HL-60/S4 (cell line): Measurements from ENCODE around the gene CLIC3.

Experiments
- in situ Hi-C: fragments of 300-500 bp; cut with MboI; formaldehyde crosslinking; loops from 2 replicates; pipeline ENCODE4 v1.14.3; 2022; ENCODE audit warnings: low sequenced_read_pairs

The CLIC3 gene

DNA sequence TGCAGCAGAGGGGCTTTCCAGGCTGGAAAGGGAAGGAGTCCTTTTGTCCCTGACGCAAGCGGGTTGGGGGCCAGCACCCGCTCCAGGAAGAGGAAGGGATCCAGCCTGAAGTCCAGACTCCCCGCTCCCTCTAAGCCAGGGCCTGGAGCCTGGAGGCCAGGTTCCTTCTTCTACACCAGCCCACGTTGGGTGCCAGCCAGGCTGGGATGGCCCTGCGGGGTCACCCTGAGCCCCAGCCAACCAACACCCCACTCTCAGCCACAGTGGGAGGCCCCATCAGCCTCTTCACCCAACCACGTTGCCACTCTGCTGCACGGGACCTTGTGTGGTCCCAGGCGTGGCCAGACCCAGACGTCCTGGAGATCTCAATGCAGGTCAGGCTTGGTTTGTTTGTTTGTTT, 36.5 kb upstream of the CLIC3 start:
- in situ Hi-C loops, result loop anchor here (25.0 kb wide), 1 partner anchor 246 kb away; the partner anchor contains the start of genes CCDC183 and TMEM141

- in situ Hi-C loops, result loop anchor here (25.0 kb wide), 1 partner anchor 245 kb away; the partner anchor contains the start of genes CCDC183 and TMEM141
Measured at GRCh38 chr9:137031904-137032640, 35.7 kb upstream of the CLIC3 start, which contains the start of gene FUT7. TSS of gene FUT7 (minus strand) at chr9:137032088. CDS start at chr9:137031991, 97 bp downstream.

DNA sequence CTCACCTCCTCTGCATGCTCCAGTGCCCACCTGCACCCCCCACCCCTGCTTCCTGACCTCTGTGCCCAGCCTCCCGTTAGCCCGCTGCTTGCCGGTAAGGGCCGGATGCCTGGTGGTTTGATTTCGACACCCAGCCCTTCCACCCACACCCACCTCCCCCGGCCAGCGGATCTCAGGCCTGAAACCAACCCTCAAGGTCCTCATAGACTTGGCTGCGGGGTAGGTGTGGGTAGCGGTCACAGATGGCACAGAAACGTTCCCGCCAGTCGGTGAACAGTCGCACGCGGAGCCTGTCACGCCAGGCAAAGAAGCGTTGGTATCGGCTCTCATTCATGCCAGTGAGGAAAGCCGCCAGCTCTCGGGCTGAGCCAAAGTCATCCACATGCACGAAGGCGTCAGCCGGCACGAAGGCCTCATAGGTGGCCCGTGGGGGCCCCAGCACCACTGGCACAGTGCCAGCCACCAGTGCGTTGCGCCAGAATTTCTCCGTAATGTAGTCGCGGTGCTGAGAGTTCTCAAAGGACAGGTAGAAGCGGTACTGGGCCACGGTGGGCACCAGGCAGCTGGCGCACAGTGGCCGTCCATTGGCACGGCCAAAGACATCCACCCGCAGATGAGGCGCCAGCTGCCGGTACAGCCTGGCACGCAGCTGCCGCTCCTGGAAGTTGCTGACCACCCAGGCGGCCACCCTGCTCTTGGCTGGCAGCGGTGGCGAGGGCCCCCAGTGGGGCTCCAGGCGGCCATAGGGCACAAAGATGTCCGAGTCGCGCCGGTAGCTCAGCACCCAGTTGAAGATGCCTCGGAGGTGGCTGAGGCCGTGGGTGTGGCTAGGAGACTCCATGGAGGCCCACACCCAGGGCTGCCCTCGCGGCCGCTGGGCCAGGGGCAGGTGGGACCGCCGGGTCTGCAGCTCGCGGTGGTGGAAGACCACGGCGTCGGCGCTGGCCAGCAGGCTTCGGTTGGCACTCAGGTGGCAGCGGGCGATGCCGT, 34.5 kb upstream of the CLIC3 start:
- in situ Hi-C loops, result loop anchor here (25.0 kb wide), 1 partner anchor 244 kb away; the partner anchor contains the start of genes CCDC183 and TMEM141

DNA sequence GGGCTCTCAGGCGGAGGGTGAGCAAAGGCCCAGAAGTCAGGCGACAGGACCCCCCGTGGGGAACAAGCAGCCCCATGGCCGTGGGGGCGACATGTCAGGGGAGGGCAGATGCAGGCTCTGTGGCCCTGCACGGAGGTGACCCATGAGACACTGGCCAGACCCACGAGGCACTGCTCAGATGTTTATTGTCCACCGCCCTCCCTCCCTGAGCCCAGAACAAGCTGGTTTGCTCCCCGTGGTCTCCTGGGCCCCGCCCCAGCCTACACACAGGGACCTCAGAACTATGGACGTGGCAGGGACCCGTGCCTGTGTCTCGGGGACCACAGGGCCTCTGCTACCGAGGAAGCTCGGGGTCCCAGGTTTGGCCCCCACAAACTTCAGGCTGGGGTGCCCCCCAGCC, 33.6 kb upstream of the CLIC3 start:
- in situ Hi-C loops, result loop anchor here (25.0 kb wide), 1 partner anchor 243 kb away; the partner anchor contains the start of genes CCDC183 and TMEM141

DNA sequence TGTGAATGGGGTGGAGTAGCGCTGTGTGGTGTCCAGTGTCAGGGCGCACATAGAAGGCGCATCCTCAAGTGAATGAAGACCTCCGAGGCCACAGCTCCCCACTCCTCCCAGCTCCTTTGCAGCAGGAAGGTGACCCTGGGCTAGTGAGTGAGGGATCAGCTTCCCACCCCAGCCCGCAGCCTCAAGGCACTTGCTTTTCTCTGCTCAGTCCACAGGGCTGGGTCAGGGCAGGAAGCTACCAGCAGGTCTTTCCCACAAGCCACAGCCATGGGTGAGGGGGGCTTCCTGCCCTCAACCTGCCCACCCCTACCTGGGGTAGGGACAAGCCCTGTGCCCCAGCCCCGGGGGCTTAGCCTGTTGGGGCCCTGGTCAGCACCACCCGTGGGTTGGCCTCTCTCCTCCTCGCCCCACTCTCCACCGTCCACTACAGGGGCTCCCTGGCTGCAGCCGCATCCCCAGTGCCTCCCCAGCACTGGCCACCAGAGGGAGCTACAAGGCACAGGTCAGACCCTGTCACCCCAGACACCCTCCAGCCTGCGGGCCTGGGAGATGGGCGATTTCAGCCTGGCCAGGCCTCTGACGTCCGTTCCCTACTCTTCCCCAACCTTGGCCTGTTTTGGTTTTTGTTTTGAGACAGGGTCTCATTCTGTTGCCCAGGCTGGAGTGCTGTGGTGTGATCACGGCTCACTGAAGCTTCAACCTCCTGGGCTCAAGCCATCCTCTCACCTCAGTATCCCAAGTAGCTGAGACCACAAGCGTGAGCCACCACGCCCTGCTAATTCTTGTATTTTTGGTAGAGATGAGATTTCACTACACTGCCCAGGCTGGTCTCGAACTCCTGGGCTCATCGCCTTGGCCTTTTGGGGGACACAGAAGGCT, 32.9 kb upstream of the CLIC3 start:
- in situ Hi-C loops, result loop anchor here (25.0 kb wide), 1 partner anchor 242 kb away; the partner anchor contains the start of genes CCDC183 and TMEM141

GRCh38 chr9:137028263-137029057, 32.1 kb upstream of the CLIC3 start:
- in situ Hi-C loops, result loop anchor here (25.0 kb wide), 1 partner anchor 241 kb away; the partner anchor contains the start of genes CCDC183 and TMEM141

GRCh38 chr9:137027369-137028262, 31.2 kb upstream of the CLIC3 start, which contains the start of gene ABCA2:
TSS of gene ABCA2 (minus strand) at chr9:137028237. CDS start at chr9:137028140, 97 bp downstream.
- in situ Hi-C loops, result loop anchor here (25.0 kb wide), 1 partner anchor 240 kb away; the partner anchor contains the start of genes CCDC183 and TMEM141

DNA sequence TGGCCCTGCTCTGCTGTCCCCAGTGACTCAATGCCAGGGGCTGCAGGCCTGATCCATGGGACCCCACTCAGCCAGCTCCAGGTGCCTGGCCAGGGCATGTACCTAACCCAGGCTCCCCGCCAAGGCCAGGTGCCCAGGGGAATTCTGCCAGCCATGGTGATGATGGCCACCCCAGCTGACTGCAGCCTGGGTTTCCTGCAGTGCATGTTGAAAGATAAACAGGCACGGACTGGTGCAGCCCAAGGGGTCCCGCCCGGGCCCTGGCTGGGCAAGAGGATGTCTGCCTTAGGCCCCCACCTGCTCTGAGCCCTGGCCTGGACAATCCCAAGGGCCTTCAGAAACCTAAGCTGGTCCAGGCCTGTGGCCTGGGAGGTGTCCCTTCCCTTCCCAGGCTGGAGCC, 30.5 kb upstream of the CLIC3 start:
- in situ Hi-C loops, result loop anchor here (25.0 kb wide), 1 partner anchor 240 kb away; the partner anchor contains the start of genes CCDC183 and TMEM141

- in situ Hi-C loops, result loop anchor here (25.0 kb wide), 1 partner anchor 239 kb away; the partner anchor contains the start of genes CCDC183 and TMEM141
Measured at GRCh38 chr9:137026384-137026783, 30.0 kb upstream of the CLIC3 start.

- in situ Hi-C loops, result loop anchor here (25.0 kb wide), 1 partner anchor 238 kb away; the partner anchor contains the start of genes CCDC183 and TMEM141
Measured at GRCh38 chr9:137025517-137025966, 29.2 kb upstream of the CLIC3 start.

- in situ Hi-C loops, result no loop called here
Measured at GRCh38 chr9:137023583-137023991, 27.2 kb upstream of the CLIC3 start.

DNA sequence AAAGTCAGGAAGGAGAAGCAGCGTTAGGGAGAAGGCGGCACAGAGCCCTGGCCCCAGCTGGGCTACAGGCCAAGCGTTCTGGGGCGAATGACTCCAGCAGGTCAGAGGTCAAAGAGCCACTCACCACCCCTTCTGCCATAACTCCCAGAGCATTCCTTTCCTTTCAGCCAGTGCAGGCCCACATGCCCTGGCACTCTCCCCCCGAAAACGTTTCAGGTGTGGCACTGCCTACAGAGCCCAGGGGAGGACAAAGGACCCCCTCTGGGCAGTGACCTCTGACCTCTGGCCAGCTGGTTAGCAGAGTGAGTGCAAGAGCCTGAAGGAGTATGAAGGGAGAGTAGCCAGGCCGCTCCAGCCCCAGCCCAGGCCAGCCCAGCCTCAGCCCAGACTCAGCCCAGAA, 26.8 kb upstream of the CLIC3 start:
- in situ Hi-C loops, result no loop called here

DNA sequence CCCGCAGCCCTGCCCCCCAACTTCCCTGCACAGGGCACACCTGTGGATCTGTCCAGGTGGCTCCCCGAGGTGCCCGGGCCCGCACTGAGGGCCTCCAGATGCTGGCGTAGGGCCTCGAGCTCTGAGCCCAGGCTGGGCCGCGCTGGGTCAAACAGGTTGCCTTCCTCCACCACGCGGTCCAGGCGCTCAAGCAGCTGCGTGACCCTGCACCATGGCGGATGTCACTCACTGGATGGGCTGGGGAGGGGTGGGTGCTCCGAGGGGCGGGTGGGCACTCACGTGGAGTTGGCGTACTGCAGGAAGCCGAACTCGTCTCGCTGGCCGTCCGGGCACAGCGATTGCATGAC, 26.3 kb upstream of the CLIC3 start:
- in situ Hi-C loops, result no loop called here

GRCh38 chr9:137021979-137022661, 25.8 kb upstream of the CLIC3 start:
- in situ Hi-C loops, result no loop called here

GRCh38 chr9:137021568-137021978, 25.2 kb upstream of the CLIC3 start:
- in situ Hi-C loops, result no loop called here

- in situ Hi-C loops, result no loop called here
Measured at GRCh38 chr9:137020771-137021567, 24.6 kb upstream of the CLIC3 start.
